HepG2 (cell line): Measurements from ENCODE around the gene WDFY1. TPM values are rescaled to one million over a fixed set of nuclear protein-coding genes. Genes with fewer than 3 reads are reported as not detected.

Experiments
- ATAC-seq: fragments of 200-7000 bp; cut with Tn5 transposase; 3 replicates; pipeline ENCODE4 v1.9.1; 2020; ENCODE audit warnings: mild to moderate bottlenecking, moderate library complexity
- BruUV-seq: library from RNA; stranded (reverse); fragments of 400-500 nt; replicated peaks from 2 replicates; lab custom pipeline; 2021; lab: Mats Ljungman, UMichigan
- CTCF ChIA-PET: fragments of 300-600 bp; formaldehyde crosslinking; extraction: SDS; loops from one replicate; lab custom pipeline; 2021; ENCODE audit warnings: low total read pairs, inconsistent platforms, low intra/inter-chr PET ratio; lab: Yijun Ruan, JAX
- POLR2A ChIA-PET: fragments of 350-600 bp; sonication (Branson Sonifier 250); formaldehyde crosslinking; loops from one replicate; lab custom pipeline; 2020; ENCODE audit warnings: antibody characterized with exemption, inconsistent platforms; lab: Yijun Ruan, JAX
- DNase-seq: peaks from one replicate; pipeline ENCODE4 v3.0.0-alpha.2; 2015; ENCODE audit warnings: low spot score
- FAIRE-seq: peaks from 3 replicates; lab custom pipeline; 2011; peaks lifted over from hg19 to GRCh38; lab: Jason Lieb, UNC
- H2AFZ ChIP-seq: one replicate; pipeline ENCODE4 v1.6.1; 2011; ENCODE audit warnings: low read length, inconsistent platforms
- H3K27ac ChIP-seq: fragments of 300-600 bp; 3 replicates; pipeline ENCODE4 v1.8.0; 2011; ENCODE audit warnings: mixed run types, mild to moderate bottlenecking, mixed read lengths, low read length, inconsistent platforms; ENCODE audit not compliant: insufficient read depth; ENCODE audit errors: extremely low read length
- H3K27me3 ChIP-seq, 2 experiments: fragments of 200-600 bp in 1 of 2; 2 replicates in 1 of 2; 3 replicates in 1 of 2; pipeline versions ENCODE4 v1.6.0 to v1.8.0; 2011; ENCODE audit warnings: low read length in 2 of 2, mild to moderate bottlenecking in 2 of 2, moderate library complexity in 2 of 2, inconsistent platforms in 1 of 2; ENCODE audit not compliant: insufficient read depth in 2 of 2, control insufficient read depth in 1 of 2
- H3K36me3 ChIP-seq, 2 experiments: fragments of 200-600 bp in 1 of 2; replicated peaks in 1 of 2; 2 replicates in 1 of 2; 3 replicates in 1 of 2; pipeline versions ENCODE4 v1.5.1 to v1.8.0; 2011; ENCODE audit warnings: low read length in 2 of 2, inconsistent platforms in 1 of 2; ENCODE audit not compliant: insufficient read depth in 2 of 2, control insufficient read depth in 1 of 2
- H3K4me1 ChIP-seq: 2 replicates; pipeline ENCODE4 v1.5.1; 2012; ENCODE audit warnings: low read length, inconsistent platforms; ENCODE audit not compliant: insufficient read depth
- H3K4me2 ChIP-seq: 2 replicates; pipeline ENCODE4 v1.6.0; 2011; ENCODE audit warnings: low read depth, low read length, inconsistent platforms
- H3K4me3 ChIP-seq, 3 experiments: fragments of 200-600 bp in 1 of 3; sonication (generic), shearing (Covaris generic) in 1 of 3; replicated peaks in 1 of 3; 2 replicates each; pipeline ENCODE4 v1.5.1; 2011 to 2016; ENCODE audit warnings: low read length in 3 of 3, inconsistent platforms in 2 of 3, low read depth in 2 of 3, mild to moderate bottlenecking in 2 of 3, control low read depth in 1 of 3, mixed read lengths in 1 of 3; ENCODE audit not compliant: insufficient read depth in 1 of 3
- H3K79me2 ChIP-seq: one replicate; pipeline ENCODE4 v1.6.1; 2011; ENCODE audit warnings: low read length, inconsistent platforms; ENCODE audit not compliant: insufficient read depth
- H3K9ac ChIP-seq: 2 replicates; pipeline ENCODE4 v1.6.0; 2011; ENCODE audit warnings: mild to moderate bottlenecking, low read depth, low read length, inconsistent platforms; ENCODE audit not compliant: insufficient read depth
- H3K9me3 ChIP-seq: 2 replicates; pipeline ENCODE4 v1.5.1; 2012; ENCODE audit warnings: mild to moderate bottlenecking, low read length
- H4K20me1 ChIP-seq: 2 replicates; pipeline ENCODE4 v1.6.0; 2011; ENCODE audit warnings: inconsistent platforms, mild to moderate bottlenecking, low read length, moderate library complexity; ENCODE audit not compliant: insufficient read depth
- ZNF318 ChIP-seq: sonication (generic); formaldehyde crosslinking; IDR thresholded peaks from 2 replicates; pipeline ENCODE4 v1.4.0; 2020; ENCODE audit warnings: mild to moderate bottlenecking, missing genetic modification reagents
- WGBS: methylation state at CpG from one replicate; pipeline ENCODE4 v1.1.6; 2017; ENCODE audit warnings: low lambda C conversion rate; 5-methylcytosine and 5-hydroxymethylcytosine counted together
- in situ Hi-C: cut with HindIII; loops from 2 replicates; pipeline ENCODE4 v1.10.0; 2017; ENCODE audit warnings: low pct_unique_long_range_greater_than_20kb; ENCODE audit not compliant: extremely low pct_ligation_motif_present
- intact Hi-C: fragments of 100-400 bp; cut with micrococcal nuclease; formaldehyde crosslinking; loops from one replicate; pipeline ENCODE4 v1.10.0; 2022; ENCODE audit not compliant: unreplicated experiment
- polyA plus RNA-seq, 8 experiments: library from polyadenylated mRNA; depleted of rRNA in 3 of 8; stranded (reverse) in 7 of 8; unstranded in 1 of 8; fragments of >200 nt; fragmentation: Illumina TruSeq in 4 of 8; extraction: Trizol in 4 of 8; gene quantifications; 2 replicates each; pipeline versions ENCODE4 v1.2.1 to v1.2.3, GENCODE V29; 2011 to 2016; ENCODE audit warnings: low read depth in 4 of 8, missing spikeins in 1 of 8, mixed read lengths in 1 of 8; ENCODE audit not compliant: insufficient read depth in 1 of 8
- total RNA-seq, 5 experiments: library from RNA; depleted of rRNA; stranded (reverse); fragments of >200 nt; fragmentation: Illumina TruSeq; extraction: Trizol; gene quantifications; 2 replicates each; pipeline ENCODE4 v1.2.3, GENCODE V29; 2016; ENCODE audit warnings: low read depth in 1 of 5
- TF ChIP-seq, protein P1 (sequence below): sonication (generic); formaldehyde crosslinking; conservative IDR thresholded peaks from 2 replicates; pipeline ENCODE4 v1.8.0; 2022; ENCODE audit warnings: missing genetic modification reagents
- TF ChIP-seq, protein P2 (sequence below): sonication (generic); formaldehyde crosslinking; IDR thresholded peaks from 2 replicates; pipeline ENCODE4 v1.4.0; 2020; ENCODE audit warnings: missing genetic modification reagents
- TF ChIP-seq, protein P3 (sequence below): sonication (generic); formaldehyde crosslinking; IDR thresholded peaks from 2 replicates; pipeline ENCODE4 v1.8.0; 2022; ENCODE audit warnings: low read depth, missing genetic modification reagents

The WDFY1 gene
- total and polyA plus RNA-seq, 2 of the 13 experiments (the other 11 are each of a cell fraction or from before 2014, with no cell fraction given) = 77.0 to 78.4 TPM

DNA sequence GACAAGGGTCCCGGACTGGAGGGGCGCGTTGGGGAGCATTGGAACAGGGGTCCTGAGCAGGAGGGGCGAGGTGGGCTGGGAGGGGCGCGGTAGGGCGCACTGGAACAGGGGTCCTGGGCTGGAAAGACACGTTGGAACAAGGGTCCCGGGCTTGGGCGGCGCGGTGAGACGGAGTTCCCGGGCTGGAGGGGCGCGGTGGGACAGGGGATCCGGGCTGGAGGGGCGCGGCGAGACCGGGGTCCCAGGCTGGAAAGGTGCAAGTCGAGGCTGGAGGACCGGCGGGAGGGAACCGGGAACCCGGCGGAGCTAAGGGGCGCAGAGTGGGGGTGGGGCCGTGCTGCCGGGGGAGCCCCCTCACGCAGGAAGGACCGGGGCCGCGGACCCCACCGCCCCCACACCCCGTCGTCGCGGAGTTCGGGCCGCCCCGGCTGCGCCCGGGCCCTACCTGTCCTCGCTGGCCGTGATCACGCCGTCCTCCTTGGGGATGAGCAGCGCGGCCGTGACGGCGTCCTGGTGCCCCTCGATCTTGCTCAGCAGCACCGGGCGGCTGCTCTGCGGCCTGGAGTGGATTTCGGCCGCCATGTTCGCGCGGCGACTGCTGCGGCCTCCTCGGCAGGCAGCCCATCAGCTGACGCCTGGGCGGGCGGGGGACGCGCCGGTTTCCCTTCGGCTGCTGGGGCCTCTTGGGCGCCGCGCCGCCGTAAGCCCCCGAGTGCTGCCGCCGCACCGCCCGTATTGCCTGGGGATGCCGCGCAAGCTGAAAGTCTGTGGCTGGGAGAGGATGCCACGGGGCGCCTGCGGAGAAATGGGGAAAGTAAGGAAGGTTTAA, at the start of gene WDFY1 (continued):
- TF ChIP-seq, protein P1, sequence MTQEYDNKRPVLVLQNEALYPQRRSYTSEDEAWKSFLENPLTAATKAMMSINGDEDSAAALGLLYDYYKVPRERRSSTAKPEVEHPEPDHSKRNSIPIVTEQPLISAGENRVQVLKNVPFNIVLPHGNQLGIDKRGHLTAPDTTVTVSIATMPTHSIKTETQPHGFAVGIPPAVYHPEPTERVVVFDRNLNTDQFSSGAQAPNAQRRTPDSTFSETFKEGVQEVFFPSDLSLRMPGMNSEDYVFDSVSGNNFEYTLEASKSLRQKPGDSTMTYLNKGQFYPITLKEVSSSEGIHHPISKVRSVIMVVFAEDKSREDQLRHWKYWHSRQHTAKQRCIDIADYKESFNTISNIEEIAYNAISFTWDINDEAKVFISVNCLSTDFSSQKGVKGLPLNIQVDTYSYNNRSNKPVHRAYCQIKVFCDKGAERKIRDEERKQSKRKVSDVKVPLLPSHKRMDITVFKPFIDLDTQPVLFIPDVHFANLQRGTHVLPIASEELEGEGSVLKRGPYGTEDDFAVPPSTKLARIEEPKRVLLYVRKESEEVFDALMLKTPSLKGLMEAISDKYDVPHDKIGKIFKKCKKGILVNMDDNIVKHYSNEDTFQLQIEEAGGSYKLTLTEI (CRISPR knock-in tag) = no peak

DNA sequence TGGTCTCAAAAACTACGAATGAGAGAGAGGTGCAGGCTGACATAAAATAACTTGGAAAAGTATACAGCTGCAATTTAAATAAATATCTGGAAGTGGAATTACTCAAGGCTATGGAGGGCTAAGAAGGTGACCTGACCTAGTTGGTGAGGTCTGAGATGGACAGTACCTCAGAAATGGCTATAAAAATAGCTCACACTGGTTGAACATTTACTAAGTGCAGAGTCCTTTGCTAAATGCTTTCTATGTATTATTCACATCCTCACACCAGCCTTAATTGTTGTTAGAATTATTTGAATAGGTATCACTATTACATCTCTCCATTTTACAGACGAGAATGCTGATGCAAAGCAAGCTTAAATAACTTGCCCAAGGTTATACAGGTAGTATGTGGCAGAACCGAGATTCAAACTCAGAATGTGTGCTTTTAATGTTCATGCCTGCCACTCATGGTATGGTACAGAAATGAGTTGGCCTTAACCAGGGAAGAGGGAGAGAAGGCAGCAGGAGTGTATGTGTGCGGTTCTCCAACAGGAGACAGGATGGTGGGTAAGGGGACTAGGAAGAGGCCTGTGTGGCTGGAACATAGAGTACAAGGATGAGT, 49.5 kb upstream of the WDFY1 start:
- in situ Hi-C loops (loop anchor here (5.0 to 10.0 kb wide), 2 partner anchors 293 to 660 kb away; no protein-coding TSS in a partner anchor), intact Hi-C loops (loop anchor here (2.0 to 10.0 kb wide), 4 partner anchors 108 to 590 kb away; partner anchors contain the start of gene CUL3)
- Histone ChIP-seq H3K27me3 (no peaks in the 10 kb centered on the region), H3K27ac (no peak overlapping the region), H3K9ac (no peak overlapping the region), H2AFZ (no peak overlapping the region), H3K9me3 (no peaks in the 10 kb centered on the region), H3K4me1 (peaks cover 57% of the 10 kb centered on the region), H3K79me2 (no peaks in the 10 kb centered on the region), H3K4me3 (no peak overlapping the region), H3K36me3 (no peaks in the 10 kb centered on the region), H4K20me1 (no peaks in the 10 kb centered on the region), H3K4me2 (peak overlapping the region; percentile 19; the same call in 1 of the 2 replicates)
- CTCF ChIA-PET = interaction anchor here (0.9 to 12.2 kb wide), 3 partner anchors 25 to 289 kb away, joined by 3 to 272 read pairs (median 16); no protein-coding TSS in a partner anchor
- 82% methylated on average over 4 of the region's 4 CpGs for WGBS
- POLR2A ChIA-PET = interaction anchor here (1.0 to 3.4 kb wide), 5 partner anchors 14 to 289 kb away, joined by 3 to 13 read pairs (median 6); partner anchors contain the start of gene SERPINE2
- FAIRE-seq (no peak), ATAC-seq (no peak; the same call in 2 of the 3 replicates), DNase-seq (no peak)
- no TSS peak for BruUV-seq
- TF ChIP-seq ZNF318 (CRISPR knock-in tag) = no peak
- TF ChIP-seq, protein P2, sequence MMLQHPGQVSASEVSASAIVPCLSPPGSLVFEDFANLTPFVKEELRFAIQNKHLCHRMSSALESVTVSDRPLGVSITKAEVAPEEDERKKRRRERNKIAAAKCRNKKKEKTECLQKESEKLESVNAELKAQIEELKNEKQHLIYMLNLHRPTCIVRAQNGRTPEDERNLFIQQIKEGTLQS (CRISPR knock-in tag) = no peak
- TF ChIP-seq, protein P3, sequence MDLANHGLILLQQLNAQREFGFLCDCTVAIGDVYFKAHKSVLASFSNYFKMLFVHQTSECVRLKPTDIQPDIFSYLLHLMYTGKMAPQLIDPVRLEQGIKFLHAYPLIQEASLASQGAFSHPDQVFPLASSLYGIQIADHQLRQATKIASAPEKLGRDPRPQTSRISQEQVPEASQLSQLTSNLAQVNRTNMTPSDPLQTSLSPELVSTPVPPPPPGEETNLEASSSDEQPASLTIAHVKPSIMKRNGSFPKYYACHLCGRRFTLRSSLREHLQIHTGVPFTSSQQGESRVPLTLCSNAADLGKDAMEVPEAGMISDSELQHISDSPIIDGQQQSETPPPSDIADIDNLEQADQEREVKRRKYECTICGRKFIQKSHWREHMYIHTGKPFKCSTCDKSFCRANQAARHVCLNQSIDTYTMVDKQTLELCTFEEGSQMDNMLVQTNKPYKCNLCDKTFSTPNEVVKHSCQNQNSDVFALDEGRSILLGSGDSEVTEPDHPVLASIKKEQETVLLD = no peak
